Mammary epithelial cell (primary cell): Measurements from ENCODE around the gene SLC2A6.

Experiments used
- CTCF ChIP-seq, 2 donors: IDR thresholded peaks in 1 of 2; conservative IDR thresholded peaks in 1 of 2; 2 replicates each; pipeline ENCODE4 v1.5.1; 2011 to 2012; ENCODE audit warnings: inconsistent platforms in 2 of 2, low read length in 2 of 2, mild to moderate bottlenecking in 2 of 2, control low read depth in 1 of 2, low read depth in 1 of 2; ENCODE audit not compliant: insufficient read depth in 1 of 2; ENCODE audit errors: extremely low read depth in 1 of 2
- EZH2 ChIP-seq: IDR thresholded peaks from 2 replicates; pipeline ENCODE4 v1.6.1; 2012; ENCODE audit warnings: low read length, inconsistent platforms, borderline replicate concordance

GRCh38 chr9:133487331-133487725 lies 8.4 kb upstream of the SLC2A6 start:
- TF ChIP-seq CTCF (conservative IDR thresholded peaks at IDR 0.05 in 1 of 2, IDR thresholded peaks at IDR 0.05 in 1 of 2; ENCODE audit: extremely low read depth in 1 of 2, insufficient read depth in 1 of 2, low read depth in 1 of 2, low read length in 2 of 2), result no peak
- TF ChIP-seq EZH2, result no peak
